ENCODE data around the gene CELSR1.

CELSR1 gene

DNA sequence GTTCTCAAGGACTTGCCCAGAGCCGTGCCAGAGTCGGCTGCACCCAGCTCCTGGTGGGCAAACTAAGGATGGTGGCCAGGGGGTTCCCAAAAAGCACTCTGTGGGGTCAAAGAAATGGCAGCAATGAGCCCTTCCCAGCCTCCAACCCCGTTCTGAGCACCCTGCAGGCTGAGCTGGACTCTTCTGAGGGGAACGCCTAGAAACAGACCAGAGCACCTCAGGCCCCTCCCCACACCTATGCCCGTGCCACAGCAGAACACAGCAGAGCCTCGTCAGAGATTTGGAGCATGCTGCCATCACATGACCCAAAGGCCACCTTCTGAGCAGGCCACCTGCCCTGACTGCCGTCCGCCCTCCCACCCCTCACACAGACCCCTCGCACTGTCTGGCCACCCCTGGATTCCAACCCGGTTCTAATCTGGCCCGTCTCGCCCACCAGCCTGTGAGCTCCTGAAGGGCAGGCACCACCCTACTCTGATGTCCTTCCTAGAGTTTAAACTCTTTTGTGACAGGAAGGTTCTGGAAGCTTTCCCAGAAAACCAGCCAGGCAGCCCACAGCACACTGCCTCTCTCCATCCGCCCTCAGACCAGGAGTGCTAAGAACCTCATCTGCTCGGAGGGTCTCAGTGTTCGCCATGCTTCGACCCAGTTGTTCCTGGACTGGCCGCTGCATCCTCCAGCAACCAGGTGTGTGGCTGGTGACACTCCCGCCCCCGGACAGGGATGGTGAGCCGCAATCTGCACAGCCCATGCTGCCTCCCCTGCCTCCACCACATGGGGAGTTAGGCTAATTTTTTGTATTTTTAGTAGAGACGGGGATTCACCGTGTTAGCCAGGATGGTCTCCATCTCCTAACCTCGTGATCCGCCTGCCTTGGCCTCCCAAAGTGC, 97.6 kb downstream of the CELSR1 start:
- DNase-seq: no peak

DNA sequence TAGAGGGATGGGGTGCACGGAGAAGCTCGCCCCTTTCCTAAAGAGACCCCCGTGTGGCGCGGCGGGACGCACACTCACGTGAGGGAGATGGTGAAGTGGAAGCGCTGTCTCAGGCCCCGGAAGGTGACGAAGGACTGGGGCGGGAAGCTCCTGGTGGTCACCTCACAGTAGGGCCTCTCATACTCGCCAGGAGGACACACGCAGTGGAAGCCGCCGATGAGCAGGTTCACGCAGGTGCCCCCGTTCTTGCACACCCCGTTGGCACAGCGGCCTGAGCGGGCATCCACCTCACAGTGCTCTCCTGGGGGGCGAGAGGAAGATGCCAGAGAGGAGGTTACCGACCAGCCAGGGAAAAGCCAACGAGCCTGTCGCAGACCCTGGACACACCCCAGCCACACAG, 98.3 kb downstream of the CELSR1 start:
- no peak for DNase-seq

DNA sequence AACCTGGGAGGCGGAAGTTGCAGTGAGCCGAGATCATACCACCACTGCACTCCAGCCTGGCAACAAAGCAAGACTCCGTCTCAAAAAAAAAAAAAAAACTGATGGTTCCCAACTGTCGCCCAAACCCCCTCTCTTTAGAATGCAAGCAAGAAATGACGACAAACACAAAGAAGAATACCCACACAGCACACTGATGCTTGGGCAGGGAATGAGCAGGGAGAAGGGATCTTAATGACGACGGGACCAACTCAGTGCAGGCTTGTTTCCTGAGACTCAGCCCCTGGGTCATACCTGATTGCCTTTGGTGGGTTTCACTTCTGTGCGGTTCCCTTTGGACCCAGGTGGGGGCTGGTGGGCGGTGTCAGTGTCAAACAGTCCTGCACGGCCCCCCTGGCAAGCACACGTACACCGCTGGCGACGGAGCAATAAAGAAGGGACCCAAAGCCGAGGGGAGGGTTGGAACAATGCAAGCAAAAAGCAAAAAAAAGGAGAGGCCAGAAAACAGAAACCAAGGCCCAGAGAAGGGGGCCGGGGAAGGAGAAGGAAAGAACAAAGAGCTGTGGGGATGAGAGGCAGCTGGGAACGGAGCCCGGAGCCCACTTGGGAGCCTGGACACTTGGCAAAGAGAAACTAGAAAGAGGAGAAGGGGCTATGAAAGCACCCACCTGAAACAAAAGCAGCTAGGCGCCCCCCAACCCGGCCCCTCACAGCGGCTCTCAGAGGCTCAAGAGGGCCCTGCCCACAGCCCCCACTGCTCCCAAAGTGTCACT, 99.6 kb downstream of the CELSR1 start:
- DNase-seq: no peak

DNA sequence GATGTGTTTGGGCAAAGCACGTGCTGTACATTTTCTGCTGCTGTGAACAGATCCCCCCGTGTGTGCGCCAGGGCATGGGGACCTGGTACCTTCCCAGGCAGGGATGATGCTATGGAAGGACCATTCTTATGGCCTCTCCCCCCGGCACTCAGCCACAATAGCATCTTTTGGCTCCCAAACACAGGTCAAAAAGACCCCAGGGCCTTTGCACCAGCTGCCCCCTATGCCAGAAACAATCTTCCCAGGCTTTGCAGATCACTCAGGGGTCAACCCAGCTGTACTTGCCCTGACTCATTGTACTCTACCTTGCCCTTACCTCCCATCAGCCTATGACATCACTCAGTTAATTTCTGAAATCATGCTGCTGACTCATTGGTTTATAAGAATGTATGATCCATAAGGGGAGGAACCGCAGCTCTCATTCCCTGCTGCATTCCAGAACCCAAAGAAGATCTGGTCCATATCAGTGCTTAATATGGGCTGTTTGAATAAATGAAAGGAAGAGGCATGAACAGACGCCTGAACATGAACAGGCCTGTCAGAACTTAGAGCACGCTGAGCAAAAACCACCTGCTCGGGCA, 100.7 kb downstream of the CELSR1 start:
- DNase-seq: no peak

DNA sequence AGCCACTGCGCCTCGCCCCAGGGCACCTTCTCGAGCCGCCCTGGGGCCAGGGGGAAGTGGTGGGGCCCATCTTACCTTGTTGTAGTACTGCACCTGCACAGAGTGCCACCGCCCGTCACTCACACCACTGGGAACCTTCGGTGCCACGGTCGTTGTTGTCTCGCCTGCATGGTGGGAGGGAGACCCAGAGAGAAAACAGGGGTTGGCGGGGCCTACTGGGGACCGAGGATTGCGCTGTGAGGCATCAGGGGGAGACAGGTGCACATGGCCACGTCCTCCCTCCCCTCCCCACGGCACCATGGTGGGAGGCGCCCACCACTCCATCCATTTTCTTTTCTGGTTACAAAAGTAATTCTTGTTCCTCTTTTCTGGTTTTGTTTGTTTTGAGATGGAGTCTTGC, 104.1 kb downstream of the CELSR1 start:
- no peak for DNase-seq

DNA sequence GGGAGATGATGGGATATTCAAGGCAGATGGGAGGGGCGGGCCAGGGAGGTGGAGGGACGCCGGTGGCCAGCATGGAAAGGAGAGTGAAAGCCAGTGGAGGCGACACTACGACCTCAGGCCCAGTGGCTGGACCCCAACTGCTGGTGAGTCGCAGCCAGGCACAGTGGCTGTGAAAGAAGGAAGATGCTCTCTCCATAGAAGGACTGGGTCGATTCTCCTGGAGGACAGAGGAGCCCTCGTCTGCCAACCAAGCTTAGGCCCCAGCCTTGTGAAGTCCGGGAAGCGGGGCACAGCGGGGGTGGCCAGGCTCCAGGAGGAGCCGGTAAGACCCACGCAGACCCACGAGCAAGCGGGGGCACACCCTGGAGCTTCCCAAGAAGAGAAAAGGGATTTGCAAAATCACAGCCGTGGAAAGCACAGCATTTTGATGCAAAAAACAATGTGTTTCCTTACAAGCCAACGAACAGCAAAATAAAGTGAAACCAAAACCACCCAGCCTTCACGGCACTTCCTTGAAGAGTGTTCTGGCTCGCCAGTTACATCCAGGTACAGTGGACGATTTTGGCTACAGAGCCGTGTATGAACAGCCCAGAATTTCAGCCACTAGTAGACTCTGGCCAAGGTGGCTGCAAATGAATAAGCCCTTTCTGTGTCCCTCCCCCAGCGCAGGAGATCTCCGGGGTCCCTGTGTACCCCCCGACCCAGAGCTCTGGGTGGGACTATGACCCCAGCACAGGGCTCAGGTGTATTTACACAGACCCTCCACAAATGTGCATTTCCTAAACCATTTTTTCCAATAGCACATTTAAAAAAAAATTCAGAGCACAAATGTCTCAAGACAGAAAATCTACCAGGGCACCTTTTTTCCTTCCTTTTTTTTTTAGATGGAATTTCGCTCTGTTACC, 105.0 kb downstream of the CELSR1 start:
- DNase-seq: no peak

DNA sequence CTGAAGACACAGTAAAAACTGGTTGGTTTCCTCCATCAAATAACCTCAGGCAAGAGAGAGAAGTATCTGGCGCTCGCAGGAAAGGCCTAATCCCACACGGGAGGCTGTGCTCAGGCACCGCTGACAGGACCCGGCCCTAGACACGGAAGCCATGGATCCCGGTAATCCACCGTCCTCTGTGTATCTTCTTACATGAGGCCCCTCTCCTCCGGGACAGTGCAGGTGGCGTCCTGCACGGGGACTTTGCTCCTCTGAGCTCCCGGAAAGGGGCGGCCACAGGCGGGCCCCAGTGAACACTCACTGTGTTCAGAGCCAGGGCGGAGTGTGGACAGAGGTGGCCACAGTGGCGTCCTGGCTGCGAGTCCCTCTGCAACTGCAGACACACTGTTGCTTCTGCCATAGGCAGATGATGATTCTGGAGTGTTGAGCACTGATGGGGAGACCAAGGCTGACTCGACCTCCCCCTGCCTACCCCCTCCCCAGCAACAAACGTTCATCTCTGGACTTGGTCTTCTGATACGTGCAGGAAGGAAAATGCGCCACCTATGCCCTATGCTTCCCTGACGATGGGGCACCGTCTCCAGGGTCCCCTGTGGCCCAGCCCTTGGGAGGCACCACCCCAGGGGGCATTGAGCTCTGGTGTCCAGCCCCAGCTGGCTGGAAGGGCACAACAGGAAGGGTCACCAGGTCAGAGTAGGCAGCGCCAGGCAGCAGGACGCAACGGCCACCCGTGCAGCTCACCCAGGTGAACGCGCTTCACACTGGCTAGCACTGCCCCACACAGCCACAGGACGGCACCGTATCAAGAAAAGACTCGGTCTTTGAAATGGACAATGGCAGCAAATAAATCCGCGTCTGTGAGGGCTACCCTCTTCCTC, 106.2 kb downstream of the CELSR1 start:
- DNase-seq: no peak

DNA sequence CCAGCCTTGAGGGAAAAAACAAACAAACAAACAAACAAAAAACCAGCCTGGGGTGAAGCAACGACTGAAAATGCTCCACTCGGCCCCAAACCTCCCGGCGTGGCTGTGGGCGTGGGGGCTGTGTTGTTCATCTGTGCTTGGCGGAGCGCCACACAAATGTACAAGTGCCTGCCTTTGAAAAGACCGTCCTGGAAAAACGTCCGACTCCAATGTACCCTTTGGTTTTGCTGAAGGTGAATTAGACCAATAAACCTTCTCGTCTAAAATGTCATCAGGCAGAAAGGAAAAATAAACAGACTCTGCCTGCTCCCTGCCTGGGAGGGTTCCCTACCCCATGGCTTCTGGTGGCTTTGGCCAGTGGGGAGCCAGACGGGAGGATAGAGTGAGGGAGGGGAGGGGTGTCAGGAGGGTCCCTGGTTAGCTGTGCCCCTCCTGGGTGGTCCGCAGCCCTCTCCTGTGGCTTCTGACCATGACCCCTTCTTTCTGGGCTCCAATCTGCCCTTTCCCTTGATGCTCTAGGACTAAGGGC, 108.0 kb downstream of the CELSR1 start:
- no peak for DNase-seq

DNA sequence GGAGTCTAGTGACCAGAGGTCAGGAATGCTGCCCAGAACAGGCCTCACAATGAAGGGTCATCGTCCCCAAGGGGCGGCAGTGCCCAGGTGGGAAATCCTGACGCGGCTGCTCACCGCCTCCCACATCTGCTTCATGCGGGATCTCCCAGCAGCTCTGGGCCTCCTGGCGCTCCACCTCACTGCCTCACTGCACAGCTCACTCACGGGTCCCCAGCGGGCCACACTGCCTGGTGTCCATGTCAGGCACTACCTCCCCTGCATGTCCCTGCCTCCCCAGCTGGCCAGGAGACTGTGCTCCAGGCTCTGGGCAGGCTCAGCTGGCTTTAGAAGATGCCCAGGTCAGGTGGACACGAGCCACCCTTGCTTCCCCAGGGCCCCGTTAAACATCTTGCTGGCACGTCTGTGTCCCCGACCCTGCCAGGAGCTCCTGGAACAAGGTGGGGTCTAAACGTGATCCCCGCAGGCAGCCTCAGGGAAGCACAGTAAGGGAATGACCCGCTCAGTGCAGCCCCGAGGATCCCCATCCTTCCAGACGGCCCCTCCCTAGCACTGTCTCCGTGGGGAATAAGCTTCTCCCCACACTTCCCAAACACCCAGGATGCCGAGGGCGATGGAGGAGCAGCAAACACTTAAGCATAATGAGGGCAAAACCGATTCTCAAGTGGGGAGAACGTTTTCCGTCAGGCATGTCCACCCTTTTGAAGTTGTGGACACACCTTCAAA, 108.7 kb downstream of the CELSR1 start:
- DNase-seq: no peak

DNA sequence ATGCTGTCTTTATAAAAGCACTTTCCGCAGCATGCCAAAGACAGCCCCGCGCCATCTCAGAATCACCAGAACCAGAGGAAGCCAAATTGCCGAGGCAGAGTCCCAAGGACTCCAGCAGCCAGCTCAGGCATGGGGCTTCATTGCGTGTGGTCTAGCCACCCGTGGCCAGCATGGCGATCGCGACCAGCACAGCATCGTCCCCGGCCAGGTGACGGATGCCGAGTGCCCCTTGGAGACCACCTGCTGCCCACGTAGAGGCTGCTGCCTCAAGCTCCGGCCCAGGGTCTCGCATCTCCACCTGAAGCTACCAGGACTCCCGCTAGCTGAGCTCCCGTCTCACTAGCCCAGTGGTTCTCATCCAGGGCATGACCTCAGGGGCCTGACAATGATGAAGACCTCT, 109.2 kb downstream of the CELSR1 start:
- no peak for DNase-seq

DNA sequence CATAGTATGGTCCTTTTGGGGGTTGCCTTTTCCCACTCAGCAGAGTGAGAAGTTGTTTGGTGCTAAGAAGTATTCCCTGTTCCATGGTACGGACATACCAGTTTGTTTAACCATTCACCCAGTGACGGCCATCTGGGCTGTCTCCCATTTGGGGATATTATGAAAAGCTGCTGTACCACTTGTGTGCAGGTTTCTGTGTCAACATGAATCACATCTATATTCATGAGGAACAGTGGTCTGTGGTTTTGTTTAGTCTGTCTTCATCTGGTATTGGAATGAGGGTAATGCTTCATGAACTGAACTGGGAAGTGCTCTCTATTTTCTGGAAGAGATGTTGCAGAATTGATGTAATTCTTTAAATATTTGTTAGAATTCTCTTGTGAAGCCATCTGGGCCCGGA, 112.4 kb downstream of the CELSR1 start:
- DNase-seq: no peak

DNA sequence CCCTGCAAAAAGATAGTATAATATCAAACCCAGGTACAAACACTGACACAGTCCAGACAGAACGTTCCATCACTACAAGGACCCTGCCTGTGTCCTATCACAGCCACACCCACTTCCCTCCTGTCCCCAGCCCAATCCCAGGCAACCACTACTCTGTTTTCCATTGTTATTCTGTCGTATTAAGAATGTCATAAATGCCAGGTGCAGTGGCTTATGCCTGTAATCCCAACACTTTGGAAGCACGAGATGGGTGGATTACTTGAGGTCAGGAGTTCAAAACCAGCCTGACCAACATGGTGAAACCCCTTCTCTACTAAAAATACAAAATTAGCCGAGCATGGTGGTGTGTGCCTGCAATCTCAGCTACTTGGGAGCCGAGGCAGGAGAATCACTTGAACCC, 112.9 kb downstream of the CELSR1 start:
- DNase-seq: no peak

DNA sequence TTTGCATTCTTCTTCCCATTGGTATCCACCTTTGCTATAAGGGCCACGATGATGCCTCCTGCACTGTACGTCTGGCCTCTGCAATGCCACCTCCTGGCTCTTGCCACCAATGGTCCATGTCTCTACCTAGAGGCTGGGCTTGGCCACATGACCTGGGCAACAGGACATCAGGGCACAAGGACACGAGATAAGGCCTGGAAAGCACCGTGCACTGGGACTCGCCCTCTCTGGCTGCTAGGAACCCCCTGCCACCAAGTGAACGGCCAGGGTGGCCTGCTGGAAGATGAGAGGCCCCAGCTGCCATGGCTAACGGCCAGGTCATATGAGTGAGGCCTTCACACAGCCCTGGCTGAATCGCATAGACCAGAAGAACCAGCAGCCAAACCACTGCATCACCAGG, 114.5 kb downstream of the CELSR1 start:
- DNase-seq: no peak

DNA sequence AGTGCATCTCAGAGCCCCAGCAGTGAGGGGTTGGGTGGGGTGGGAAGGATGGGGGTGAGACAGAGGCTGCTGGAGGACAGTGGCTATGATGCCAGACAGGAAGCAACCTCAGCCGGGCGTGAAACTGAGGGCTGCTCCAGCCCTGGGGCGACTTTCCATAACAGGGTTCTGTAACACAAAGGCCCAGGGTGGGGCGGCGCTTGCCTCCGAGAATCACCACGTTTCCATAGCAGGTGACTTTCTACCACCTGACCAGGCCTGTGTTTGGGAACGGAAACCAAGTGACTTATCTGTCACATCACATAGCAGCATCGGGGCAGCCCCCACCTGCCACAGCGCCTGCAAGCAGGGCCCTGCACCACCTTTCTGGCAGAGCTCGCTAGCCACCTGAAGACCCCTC, 116.2 kb downstream of the CELSR1 start:
- peak; percentile 11 to 28 for DNase-seq

DNA sequence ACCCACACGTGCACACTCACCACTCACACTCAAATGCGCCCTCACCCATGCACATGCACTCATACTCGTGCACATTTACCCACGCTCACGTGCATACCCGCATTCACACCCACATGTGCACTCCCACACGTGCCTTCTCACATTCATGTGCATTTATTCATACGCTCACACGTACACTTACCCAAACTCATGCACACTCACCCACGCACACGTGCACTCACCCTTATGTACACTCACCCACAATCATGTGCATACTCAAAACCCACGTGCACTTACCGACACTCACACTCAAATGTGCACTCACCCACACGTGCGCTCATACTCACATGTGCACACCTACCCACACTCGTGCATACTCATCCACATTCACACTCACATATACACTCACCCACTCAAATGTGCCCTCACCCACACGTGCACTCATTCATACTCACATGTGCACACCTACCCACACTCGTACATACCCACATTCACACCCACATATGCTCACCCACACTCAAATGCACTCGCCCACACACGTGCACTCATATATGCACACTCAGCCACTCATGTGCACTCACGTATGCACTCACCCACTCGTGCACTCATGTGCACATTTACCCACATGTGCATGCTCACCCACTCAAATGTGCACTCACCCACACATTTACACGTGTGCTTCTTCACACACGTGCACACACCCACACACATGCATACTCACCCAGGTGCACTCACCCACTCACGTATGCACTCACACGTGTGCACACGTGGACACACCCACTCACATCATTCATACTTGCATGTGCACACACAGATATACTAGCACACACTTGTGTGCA, 117.5 kb downstream of the CELSR1 start:
- DNase-seq: no peak

DNA sequence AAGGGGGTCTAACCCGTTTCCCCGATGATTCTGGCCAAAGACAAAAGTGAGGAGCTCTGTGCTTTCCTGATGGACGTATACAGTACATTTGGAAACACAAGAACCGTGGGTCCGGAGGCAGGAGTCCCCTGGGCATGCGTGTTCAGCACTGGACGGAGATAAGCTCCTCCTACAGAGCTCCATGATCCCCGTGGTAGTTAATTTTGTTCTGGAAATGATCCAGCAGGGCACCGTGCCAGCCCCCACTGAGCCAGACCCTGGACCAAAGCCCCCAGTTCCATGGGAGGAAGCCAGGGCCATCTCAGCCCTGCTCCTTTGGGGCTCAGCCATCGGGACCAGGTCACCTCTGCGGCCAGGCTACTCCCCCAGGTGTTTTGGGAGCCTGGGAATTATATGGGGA, 118.6 kb downstream of the CELSR1 start:
- no peak for DNase-seq

DNA sequence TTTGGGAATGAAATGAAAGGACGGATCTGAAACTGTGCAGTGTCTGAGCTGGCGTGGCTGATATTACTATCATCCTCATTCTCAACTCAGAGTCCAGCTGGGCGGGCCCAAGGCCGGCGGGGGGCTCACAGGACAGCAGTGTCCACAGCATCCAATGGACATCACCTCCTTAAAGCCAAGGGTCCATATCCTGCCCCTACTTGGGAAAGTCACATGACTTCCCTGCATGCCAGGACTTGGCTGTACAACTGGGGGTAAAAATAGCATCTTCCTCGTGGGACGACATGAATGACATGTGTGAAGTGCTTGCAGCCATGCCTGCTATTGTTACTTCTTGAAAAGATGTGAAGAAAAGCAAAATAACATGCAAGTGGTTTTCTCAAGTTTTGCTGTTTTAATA, 119.7 kb downstream of the CELSR1 start:
- DNase-seq: no peak

DNA sequence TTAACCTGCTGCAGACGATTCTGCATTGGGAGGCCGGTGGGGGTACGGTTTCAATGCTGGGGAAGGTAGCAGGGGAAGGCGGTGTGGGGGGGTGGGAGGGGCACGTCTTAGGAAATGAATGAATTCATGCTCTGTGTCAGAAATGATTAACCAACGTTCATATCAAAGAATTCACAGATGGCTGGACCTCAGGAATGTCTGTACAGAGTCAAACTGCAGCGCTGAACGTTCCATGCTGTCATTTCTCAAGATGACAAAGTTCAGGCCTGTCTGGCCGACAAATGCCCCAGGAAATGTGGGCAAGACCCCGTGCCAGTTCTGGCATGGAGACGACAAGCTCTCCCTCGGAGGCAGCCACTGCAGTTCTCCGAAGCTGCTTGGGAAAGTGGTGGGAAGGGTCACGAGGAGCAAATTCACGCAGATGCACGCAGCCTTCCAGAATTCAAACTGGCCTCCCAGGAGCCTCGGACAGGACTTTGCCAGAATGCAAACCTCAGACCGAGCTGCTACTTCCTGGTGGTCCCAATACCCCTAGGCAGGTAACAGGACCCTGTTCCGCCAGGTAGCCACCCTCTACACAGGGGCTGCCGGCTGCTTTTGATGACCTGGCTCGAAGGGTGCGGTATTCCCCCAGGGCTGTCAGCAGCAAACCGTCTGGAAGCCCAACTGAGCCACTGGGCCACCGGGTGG, 120.4 kb downstream of the CELSR1 start:
- no peak for DNase-seq

DNA sequence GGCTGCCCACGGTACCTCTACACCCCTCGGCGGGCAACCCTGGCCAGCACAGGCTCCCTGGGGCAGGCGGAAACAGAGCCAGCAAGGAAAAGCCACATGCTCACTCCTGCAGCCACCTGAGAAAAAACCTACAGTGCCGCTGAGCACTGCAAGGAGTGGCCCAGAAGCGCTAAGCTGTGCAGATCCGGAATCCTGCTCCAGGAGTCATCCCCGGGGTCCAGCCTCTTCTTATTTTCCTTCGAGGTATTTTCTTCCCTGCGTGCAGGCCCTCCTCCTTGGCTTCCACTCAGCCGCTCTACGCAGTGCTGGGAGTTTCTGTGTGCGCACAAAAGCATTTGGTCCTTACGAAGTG, 120.9 kb downstream of the CELSR1 start:
- no peak for DNase-seq

Data from NCI-H2081 (cell line).